Activated CD4-positive, alpha-beta T cell treated with anti-CD3 and anti-CD28 coated beads, Interleukin-2, amount 10 ng/mL, durations not matched to agents 7 days and 5 days (primary cell): ENCODE data around the gene RRN3. TPM values are rescaled to one million over a fixed set of nuclear protein-coding genes. Genes with fewer than 3 reads are reported as not detected.
"Not testable (repeated sequence)": the region's sequence is repeated elsewhere in the genome, so short reads cannot be mapped to it uniquely, and the experiment has no call there.

Experiments used
- CTCF ChIA-PET: fragments of 350-600 bp; sonication (Branson Sonifier 250); formaldehyde crosslinking; loops from one replicate; lab custom pipeline; 2021; ENCODE audit warnings: antibody characterized with exemption; lab: Charles Lee
- POLR2A ChIA-PET: fragments of 350-600 bp; sonication (Branson Sonifier 250); formaldehyde crosslinking; loops from one replicate; lab custom pipeline; 2021; ENCODE audit warnings: antibody characterized with exemption; lab: Charles Lee
- DNase-seq: peaks from one replicate; pipeline ENCODE4 v3.0.0-alpha.2; 2020
- H3K27ac Mint-ChIP-seq: one replicate; pipeline ENCODE4 v1.8.0; 2021; ENCODE audit warnings: mild to moderate bottlenecking, moderate library complexity, mixed read lengths
- H3K27me3 Mint-ChIP-seq: one replicate; pipeline ENCODE4 v1.8.0; 2021; ENCODE audit warnings: mixed read lengths
- H3K36me3 Mint-ChIP-seq: one replicate; pipeline ENCODE4 v1.8.0; 2021; ENCODE audit warnings: low read depth, mixed read lengths
- H3K4me1 Mint-ChIP-seq: one replicate; pipeline ENCODE4 v1.8.0; 2021; ENCODE audit warnings: mixed read lengths
- H3K4me3 Mint-ChIP-seq: one replicate; pipeline ENCODE4 v1.8.0; 2021; ENCODE audit warnings: mild to moderate bottlenecking, moderate library complexity, mixed read lengths
- H3K9me3 Mint-ChIP-seq: one replicate; pipeline ENCODE4 v1.8.0; 2021; ENCODE audit warnings: mixed read lengths
- total RNA-seq, 2 experiments: library from RNA; stranded (reverse); gene quantifications; one replicate each; pipeline ENCODE4 v1.2.3, GENCODE V29; 2021

The RRN3 gene, protein sequence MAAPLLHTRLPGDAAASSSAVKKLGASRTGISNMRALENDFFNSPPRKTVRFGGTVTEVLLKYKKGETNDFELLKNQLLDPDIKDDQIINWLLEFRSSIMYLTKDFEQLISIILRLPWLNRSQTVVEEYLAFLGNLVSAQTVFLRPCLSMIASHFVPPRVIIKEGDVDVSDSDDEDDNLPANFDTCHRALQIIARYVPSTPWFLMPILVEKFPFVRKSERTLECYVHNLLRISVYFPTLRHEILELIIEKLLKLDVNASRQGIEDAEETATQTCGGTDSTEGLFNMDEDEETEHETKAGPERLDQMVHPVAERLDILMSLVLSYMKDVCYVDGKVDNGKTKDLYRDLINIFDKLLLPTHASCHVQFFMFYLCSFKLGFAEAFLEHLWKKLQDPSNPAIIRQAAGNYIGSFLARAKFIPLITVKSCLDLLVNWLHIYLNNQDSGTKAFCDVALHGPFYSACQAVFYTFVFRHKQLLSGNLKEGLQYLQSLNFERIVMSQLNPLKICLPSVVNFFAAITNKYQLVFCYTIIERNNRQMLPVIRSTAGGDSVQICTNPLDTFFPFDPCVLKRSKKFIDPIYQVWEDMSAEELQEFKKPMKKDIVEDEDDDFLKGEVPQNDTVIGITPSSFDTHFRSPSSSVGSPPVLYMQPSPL
- 10 to 100 TPM; 27.4 to 27.9 TPM for total RNA-seq

GRCh38 chr16:15093955-15094827, at the start of gene RRN3:
Gene RRN3 (minus strand): TSS chr16:15094272. CDS start chr16:15094233, 39 bp downstream.
- H3K27ac Mint-ChIP-seq = peak within 1 kb of the TSS; percentile 97
- H3K27me3 Mint-ChIP-seq, H3K9me3 Mint-ChIP-seq: not testable (repeated sequence)
- CTCF ChIA-PET = interaction anchor here (0.6 kb wide), 1 partner anchor 43 kb away, joined by 3 read pairs; no protein-coding TSS in a partner anchor
- H3K36me3 Mint-ChIP-seq = peaks cover 12% of the 10 kb centered on the region
- peaks cover 25% of the 10 kb centered on the region for H3K4me1 Mint-ChIP-seq
- peak; percentile 90 for DNase-seq
- peak within 1 kb of the TSS; percentile 98 for H3K4me3 Mint-ChIP-seq
- POLR2A ChIA-PET = interaction anchor here (0.6 kb wide), 2 partner anchors 32 to 660 kb away, joined by 3 read pairs; no protein-coding TSS in a partner anchor

- POLR2A ChIA-PET, H3K27me3 Mint-ChIP-seq, CTCF ChIA-PET, H3K9me3 Mint-ChIP-seq, DNase-seq, H3K4me3 Mint-ChIP-seq, H3K4me1 Mint-ChIP-seq, H3K27ac Mint-ChIP-seq, H3K36me3 Mint-ChIP-seq: not testable (repeated sequence)
These were observed 49.6 kb upstream of the RRN3 start for GRCh38 chr16:15143601-15144091.

GRCh38 chr16:15142891-15143600, 49.0 kb upstream of the RRN3 start:
- H3K4me3 Mint-ChIP-seq, DNase-seq, H3K27me3 Mint-ChIP-seq, H3K27ac Mint-ChIP-seq, H3K36me3 Mint-ChIP-seq, CTCF ChIA-PET, POLR2A ChIA-PET, H3K4me1 Mint-ChIP-seq, H3K9me3 Mint-ChIP-seq: not testable (repeated sequence)

DNA sequence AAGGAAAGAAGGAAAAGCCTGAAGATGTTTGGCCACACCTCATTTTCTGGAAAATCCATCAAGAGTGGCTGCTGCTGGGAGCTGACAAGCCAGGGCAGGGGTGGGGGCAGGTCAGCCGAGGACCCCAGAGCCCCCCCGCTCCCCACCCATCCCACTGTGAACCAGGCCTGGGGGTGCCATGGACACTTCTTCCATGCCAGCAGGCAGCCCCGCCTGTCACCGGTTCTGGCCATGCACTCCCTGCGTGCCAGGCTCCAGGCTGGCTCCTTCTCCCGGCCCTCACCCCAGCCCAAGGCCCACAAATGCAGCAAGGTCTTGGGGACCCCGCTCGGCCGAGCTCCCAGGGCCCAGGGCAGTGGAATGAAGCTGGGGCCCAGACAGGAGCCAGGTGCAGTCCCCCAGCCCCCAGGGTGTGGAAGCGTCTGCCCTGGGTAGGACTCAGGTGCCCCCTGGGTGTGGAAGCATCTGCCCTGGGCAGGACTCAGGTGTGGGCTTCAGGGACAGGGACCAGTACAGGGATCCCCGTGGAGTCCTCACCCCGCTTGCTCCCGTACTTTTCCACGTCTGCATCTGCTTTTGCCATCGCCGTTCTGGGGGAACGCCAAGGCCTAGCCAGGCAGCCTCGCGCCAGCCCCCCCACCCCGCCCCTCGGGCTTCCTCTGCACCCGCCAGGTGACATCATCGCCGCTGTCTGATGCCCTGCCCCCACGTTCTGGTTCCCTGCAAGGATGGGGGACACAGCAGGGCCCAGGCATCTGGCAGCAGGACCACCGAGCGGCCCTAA, 48.2 kb upstream of the RRN3 start:
- H3K4me3 Mint-ChIP-seq, H3K27me3 Mint-ChIP-seq, DNase-seq, POLR2A ChIA-PET, CTCF ChIA-PET, H3K9me3 Mint-ChIP-seq, H3K4me1 Mint-ChIP-seq, H3K36me3 Mint-ChIP-seq, H3K27ac Mint-ChIP-seq: not testable (repeated sequence)

- H3K9me3 Mint-ChIP-seq = no peaks in the 10 kb centered on the region
- no peak overlapping the region for H3K27ac Mint-ChIP-seq
- ChIA-PET CTCF (no interaction called here), POLR2A (no interaction called here)
- DNase-seq = no peak
- H3K4me3 Mint-ChIP-seq = no peak overlapping the region
- no peaks in the 10 kb centered on the region for H3K36me3 Mint-ChIP-seq
- H3K27me3 Mint-ChIP-seq = no peaks in the 10 kb centered on the region
- no peaks in the 10 kb centered on the region for H3K4me1 Mint-ChIP-seq
These were observed 47.5 kb upstream of the RRN3 start for GRCh38 chr16:15141586-15141985.

GRCh38 chr16:15140444-15141365, 46.6 kb upstream of the RRN3 start:
- H3K4me3 Mint-ChIP-seq, H3K27me3 Mint-ChIP-seq, POLR2A ChIA-PET, CTCF ChIA-PET, H3K9me3 Mint-ChIP-seq, H3K36me3 Mint-ChIP-seq, H3K27ac Mint-ChIP-seq, H3K4me1 Mint-ChIP-seq, DNase-seq: not testable (repeated sequence)

DNA sequence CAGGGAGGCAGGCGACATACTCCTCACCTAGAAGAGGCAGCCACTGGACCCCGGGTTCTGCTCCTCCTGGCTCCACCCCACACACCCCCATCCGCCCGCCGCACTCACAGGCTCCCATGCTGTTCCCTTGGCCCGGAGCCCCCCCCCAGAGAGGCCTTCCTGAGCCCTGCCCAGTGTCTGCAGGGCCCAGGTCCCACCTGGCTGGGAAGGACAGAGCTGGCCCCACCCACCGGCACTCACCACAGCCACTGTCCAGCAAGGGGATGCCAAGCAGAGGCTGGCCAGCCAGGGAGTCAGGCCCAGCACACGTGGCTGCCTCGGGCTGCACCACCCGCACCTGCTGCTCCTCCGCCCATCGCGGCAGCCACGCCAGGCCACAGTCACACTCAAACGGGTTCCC, 43.4 kb upstream of the RRN3 start:
- DNase-seq, CTCF ChIA-PET, H3K36me3 Mint-ChIP-seq, H3K27ac Mint-ChIP-seq, H3K4me1 Mint-ChIP-seq, POLR2A ChIA-PET, H3K9me3 Mint-ChIP-seq, H3K4me3 Mint-ChIP-seq, H3K27me3 Mint-ChIP-seq: not testable (repeated sequence)

GRCh38 chr16:15135483-15136360, 41.6 kb upstream of the RRN3 start:
- H3K9me3 Mint-ChIP-seq, H3K4me3 Mint-ChIP-seq, H3K4me1 Mint-ChIP-seq, DNase-seq, CTCF ChIA-PET, H3K27ac Mint-ChIP-seq, H3K27me3 Mint-ChIP-seq, H3K36me3 Mint-ChIP-seq, POLR2A ChIA-PET: not testable (repeated sequence)

GRCh38 chr16:15134752-15135482, 40.8 kb upstream of the RRN3 start:
- H3K27ac Mint-ChIP-seq, H3K9me3 Mint-ChIP-seq, H3K4me1 Mint-ChIP-seq, H3K27me3 Mint-ChIP-seq, H3K36me3 Mint-ChIP-seq, H3K4me3 Mint-ChIP-seq, POLR2A ChIA-PET, CTCF ChIA-PET, DNase-seq: not testable (repeated sequence)

- CTCF ChIA-PET, H3K27me3 Mint-ChIP-seq, H3K36me3 Mint-ChIP-seq, H3K27ac Mint-ChIP-seq, DNase-seq, H3K4me1 Mint-ChIP-seq, POLR2A ChIA-PET, H3K9me3 Mint-ChIP-seq, H3K4me3 Mint-ChIP-seq: not testable (repeated sequence)
These were observed 39.5 kb upstream of the RRN3 start for GRCh38 chr16:15133554-15133953.
